Peyer's patch (tissue), 4 donors: ENCODE measurements around the gene EXOC1. TPM values are rescaled to one million over a fixed set of nuclear protein-coding genes. Genes with fewer than 3 reads are reported as not detected.

Experiments used
- DNase-seq, 3 donors: peaks; one replicate each; pipeline ENCODE4 v3.0.0-alpha.2; 2017 to 2019
- H3K27ac ChIP-seq, 4 donors: fragments of 200-600 bp; sonication (generic); one replicate each; pipeline ENCODE4 v1.5.1; 2016 to 2019
- H3K27me3 ChIP-seq, 2 donors: fragments of 200-600 bp; sonication (generic); one replicate each; pipeline ENCODE4 v1.5.1; 2019
- H3K36me3 ChIP-seq, 3 donors: fragments of 200-600 bp; sonication (generic); one replicate each; pipeline ENCODE4 v1.5.1; 2016 to 2019
- H3K4me1 ChIP-seq, 4 donors: fragments of 200-600 bp; sonication (generic); one replicate each; pipeline ENCODE4 v1.5.1; 2016 to 2019
- H3K4me3 ChIP-seq, 4 donors: fragments of 200-600 bp; sonication (generic); 1 replicate in 3 of 4; 2 replicates in 1 of 4; pipeline ENCODE4 v1.5.1; 2016 to 2019; ENCODE audit warnings: mild to moderate bottlenecking in 1 of 4
- H3K9me3 ChIP-seq, 4 donors: fragments of 200-600 bp; sonication (generic); one replicate each; pipeline ENCODE4 v1.5.1; 2016 to 2019; ENCODE audit warnings: mild to moderate bottlenecking in 1 of 4
- POLR2A ChIP-seq, 2 donors: fragments of 450-650 bp; IDR thresholded peaks; one replicate each; pipeline ENCODE4 v1.5.1; 2017; ENCODE audit warnings: antibody characterized with exemption in 2 of 2, mild to moderate bottlenecking in 2 of 2, moderate library complexity in 2 of 2
- total RNA-seq, 4 donors: library from RNA; depleted of rRNA; stranded (reverse); fragments of >200 nt; gene quantifications; one replicate each; pipeline ENCODE4 v1.1.0, GENCODE V29; 2016
- TF ChIP-seq, protein P1 (sequence below), 6 experiments: fragments of 450-650 bp in 4 of 6; fragments of 200-600 bp in 2 of 6; sonication (generic) in 1 of 6; IDR thresholded peaks; one replicate each; pipeline ENCODE4 v1.5.1; 2017 to 2019; ENCODE audit warnings: antibody characterized with exemption in 6 of 6, mild to moderate bottlenecking in 3 of 6, moderate library complexity in 1 of 6

The EXOC1 gene
- total RNA-seq, 4 donors from 2014 or later = 33.9 to 57.8 (median 44.7) TPM

DNA sequence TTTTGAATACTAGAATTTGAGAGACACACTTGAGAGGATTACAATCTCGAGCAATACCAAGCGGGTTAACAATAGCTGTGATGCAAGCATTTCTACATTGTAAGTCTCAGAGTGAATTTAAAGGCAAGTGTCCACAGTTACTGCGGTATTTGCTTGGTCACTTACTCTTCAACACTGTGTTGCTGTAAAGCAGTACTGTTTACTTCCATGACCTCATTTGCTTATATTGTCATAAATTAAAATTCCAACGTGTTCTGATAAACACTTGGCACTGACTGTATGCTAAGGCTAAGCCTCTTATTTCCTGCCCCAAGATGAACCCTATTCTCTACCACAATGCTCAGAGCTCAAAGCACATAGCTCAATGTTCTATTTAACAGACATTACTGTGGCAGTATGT lies 22.7 kb upstream of the EXOC1 start:
- no peak overlapping the region for H3K4me3 ChIP-seq

DNA sequence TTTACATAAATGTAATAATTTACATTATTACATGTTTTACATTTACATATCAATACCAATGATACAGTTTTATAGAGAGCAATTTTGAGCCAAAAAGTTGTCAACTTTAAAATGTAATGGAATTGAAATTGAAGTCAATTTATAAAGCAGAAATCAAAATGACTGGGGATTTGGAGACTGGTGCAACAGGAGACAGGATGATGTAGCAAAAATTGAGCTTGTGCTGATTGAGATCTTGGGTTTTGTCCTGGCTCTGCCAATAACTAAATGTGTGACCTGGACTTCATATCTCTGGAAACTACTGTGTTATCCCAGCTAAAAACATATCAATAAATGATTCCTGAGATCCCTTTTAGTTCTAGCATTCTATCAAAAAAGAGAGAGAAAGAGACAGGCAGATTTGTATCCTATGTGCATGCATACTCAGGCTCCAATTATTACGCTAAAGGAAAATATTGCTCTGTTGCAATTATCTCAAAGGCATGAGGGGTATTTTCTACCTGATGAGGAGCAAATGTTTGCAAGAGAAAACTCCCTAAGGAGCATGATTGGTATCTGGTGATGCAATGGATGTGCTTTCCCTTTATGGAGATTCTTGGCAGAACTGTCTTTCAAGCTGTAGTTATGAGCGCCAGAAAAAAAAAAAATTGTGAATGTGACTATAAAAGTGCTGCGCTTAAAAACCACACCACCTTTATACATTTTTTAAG lies 19.2 kb upstream of the EXOC1 start:
- H3K27me3 ChIP-seq = no peaks in the 10 kb centered on the region
- DNase-seq = no peak
- no peaks in the 10 kb centered on the region for H3K9me3 ChIP-seq
- no peak overlapping the region for H3K27ac ChIP-seq
- no peak for TF ChIP-seq POLR2A (IDR thresholded peaks at IDR 0.05)
- TF ChIP-seq, protein P1, sequence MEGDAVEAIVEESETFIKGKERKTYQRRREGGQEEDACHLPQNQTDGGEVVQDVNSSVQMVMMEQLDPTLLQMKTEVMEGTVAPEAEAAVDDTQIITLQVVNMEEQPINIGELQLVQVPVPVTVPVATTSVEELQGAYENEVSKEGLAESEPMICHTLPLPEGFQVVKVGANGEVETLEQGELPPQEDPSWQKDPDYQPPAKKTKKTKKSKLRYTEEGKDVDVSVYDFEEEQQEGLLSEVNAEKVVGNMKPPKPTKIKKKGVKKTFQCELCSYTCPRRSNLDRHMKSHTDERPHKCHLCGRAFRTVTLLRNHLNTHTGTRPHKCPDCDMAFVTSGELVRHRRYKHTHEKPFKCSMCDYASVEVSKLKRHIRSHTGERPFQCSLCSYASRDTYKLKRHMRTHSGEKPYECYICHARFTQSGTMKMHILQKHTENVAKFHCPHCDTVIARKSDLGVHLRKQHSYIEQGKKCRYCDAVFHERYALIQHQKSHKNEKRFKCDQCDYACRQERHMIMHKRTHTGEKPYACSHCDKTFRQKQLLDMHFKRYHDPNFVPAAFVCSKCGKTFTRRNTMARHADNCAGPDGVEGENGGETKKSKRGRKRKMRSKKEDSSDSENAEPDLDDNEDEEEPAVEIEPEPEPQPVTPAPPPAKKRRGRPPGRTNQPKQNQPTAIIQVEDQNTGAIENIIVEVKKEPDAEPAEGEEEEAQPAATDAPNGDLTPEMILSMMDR (IDR thresholded peaks at IDR 0.05) = no peak
- no peaks in the 10 kb centered on the region for H3K4me1 ChIP-seq
- H3K36me3 ChIP-seq = no peaks in the 10 kb centered on the region
- H3K4me3 ChIP-seq = no peak overlapping the region

More for the DNA sequence above, 22.7 kb upstream of the EXOC1 start:
- H3K9me3 ChIP-seq = no peaks in the 10 kb centered on the region
- no peaks in the 10 kb centered on the region for H3K36me3 ChIP-seq
- no peaks in the 10 kb centered on the region for H3K27me3 ChIP-seq
- DNase-seq = no peak
- TF ChIP-seq, protein P1 (IDR thresholded peaks at IDR 0.05) = no peak
- no peak for TF ChIP-seq POLR2A (IDR thresholded peaks at IDR 0.05)
- H3K4me1 ChIP-seq = no peaks in the 10 kb centered on the region
- no peak overlapping the region for H3K27ac ChIP-seq

DNA sequence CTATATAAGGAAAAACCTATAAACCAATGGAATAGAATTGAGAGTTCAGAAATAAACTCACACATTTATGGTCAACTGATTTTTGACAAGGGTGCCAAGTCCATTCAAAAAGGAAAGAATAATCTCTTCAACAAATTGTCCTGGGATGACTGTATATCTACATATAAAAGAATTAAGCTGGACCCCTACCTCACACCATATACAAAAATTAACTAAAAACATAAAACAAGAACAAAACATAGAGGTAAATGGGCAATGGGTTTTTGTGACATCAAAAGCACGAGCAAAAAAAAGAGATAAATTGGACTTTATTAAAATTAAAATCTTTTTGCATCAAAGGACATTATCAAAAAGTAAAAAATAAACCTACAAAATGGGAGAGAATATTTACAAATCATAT lies 15.5 kb upstream of the EXOC1 start:
- Histone ChIP-seq H3K4me1 (no peaks in the 10 kb centered on the region), H3K27ac (no peak overlapping the region), H3K4me3 (no peak overlapping the region), H3K36me3 (no peaks in the 10 kb centered on the region), H3K27me3 (no peaks in the 10 kb centered on the region), H3K9me3 (no peaks in the 10 kb centered on the region)
- DNase-seq = no peak
- TF ChIP-seq, protein P1 (IDR thresholded peaks at IDR 0.05) = no peak
- TF ChIP-seq POLR2A (IDR thresholded peaks at IDR 0.05) = no peak

DNA sequence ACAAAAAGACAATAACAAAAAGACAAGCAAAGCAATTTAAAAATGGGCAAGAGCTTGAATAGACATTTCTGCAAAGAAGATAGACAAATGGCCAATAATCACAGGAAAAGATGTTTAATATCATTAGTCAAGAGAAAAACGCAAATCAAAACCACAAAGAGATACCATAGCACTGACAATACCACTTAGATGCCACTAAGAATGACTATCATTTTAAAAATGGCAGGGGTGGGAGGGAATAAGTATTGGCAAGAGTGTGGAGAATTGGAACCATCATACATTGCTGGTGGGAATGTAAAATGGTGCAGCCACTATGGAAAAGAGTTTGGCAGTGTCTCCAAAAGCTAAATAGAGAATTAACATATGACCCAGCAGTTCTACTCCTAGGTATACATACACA lies 15.1 kb upstream of the EXOC1 start:
- H3K4me1 ChIP-seq = no peaks in the 10 kb centered on the region
- H3K27ac ChIP-seq = no peak overlapping the region
- H3K9me3 ChIP-seq = no peaks in the 10 kb centered on the region
- no peaks in the 10 kb centered on the region for H3K27me3 ChIP-seq
- no peak for DNase-seq
- H3K36me3 ChIP-seq = no peaks in the 10 kb centered on the region
- TF ChIP-seq, protein P1 (IDR thresholded peaks at IDR 0.05) = no peak
- no peak for TF ChIP-seq POLR2A (IDR thresholded peaks at IDR 0.05)
- H3K4me3 ChIP-seq = no peak overlapping the region

DNA sequence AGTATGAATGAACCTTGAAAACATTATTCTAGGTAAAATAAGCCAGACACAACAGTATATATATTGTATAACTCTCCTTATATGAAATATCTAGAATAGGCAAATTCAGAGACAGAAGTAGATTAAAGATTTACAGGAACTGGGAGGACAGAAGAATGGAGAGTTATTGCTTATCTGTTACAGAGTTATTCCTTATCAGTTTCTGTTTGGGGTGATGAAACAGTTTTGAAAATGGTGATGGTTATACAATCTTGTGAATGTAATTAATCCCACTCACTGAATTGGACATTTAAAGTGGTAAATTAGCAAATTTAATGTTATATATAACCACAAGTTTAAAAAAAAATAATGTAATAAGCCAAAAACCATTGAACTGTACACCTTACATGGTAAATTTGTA lies 14.5 kb upstream of the EXOC1 start:
- H3K9me3 ChIP-seq = no peaks in the 10 kb centered on the region
- TF ChIP-seq POLR2A (IDR thresholded peaks at IDR 0.05) = no peak
- TF ChIP-seq, protein P1 (IDR thresholded peaks at IDR 0.05) = no peak

More for the DNA sequence above, 14.5 kb upstream of the EXOC1 start:
- Histone ChIP-seq H3K4me1 (no peaks in the 10 kb centered on the region), H3K27me3 (no peaks in the 10 kb centered on the region), H3K36me3 (no peaks in the 10 kb centered on the region), H3K4me3 (no peak overlapping the region), H3K27ac (no peak overlapping the region)
- no peak for DNase-seq
